HG03558 (cell line): ENCODE data around the gene ZNF534.
"Not testable (repeated sequence)": the region's sequence is repeated elsewhere in the genome, so short reads cannot be mapped to it uniquely, and the experiment has no call there.

Experiments
- ATAC-seq: cut with Tn5 transposase; IDR thresholded peaks from one replicate; pipeline ENCODE4 v1.9.1; 2021; ENCODE audit warnings: moderate number of reproducible peaks; ENCODE audit not compliant: unreplicated experiment; ENCODE audit errors: extremely low read depth

Gene ZNF534

GRCh38 chr19:52492994-52493470 is 64.1 kb downstream of the ZNF534 start:
- no peak for ATAC-seq

GRCh38 chr19:52494518-52494917 is 65.6 kb downstream of the ZNF534 start:
- no peak for ATAC-seq

GRCh38 chr19:52498571-52498970 is 69.6 kb downstream of the ZNF534 start:
- ATAC-seq, result no peak

- ATAC-seq, result not testable (repeated sequence)
Observed at GRCh38 chr19:52500474-52500873, 71.5 kb downstream of the ZNF534 start.

- not testable (repeated sequence) for ATAC-seq
Observed at GRCh38 chr19:52500991-52501390, 72.0 kb downstream of the ZNF534 start.
